ENCODE measurements around the gene SF3B2.

GRCh38 chr11:66075273-66075672 lies 23.1 kb downstream of the SF3B2 start:
- TF ChIP-seq CTCF (conservative IDR thresholded peaks at IDR 0.05) = no peak
- no peak for TF ChIP-seq ZFX (IDR thresholded peaks at IDR 0.05)

Measured in C4-2B (cell line).